ENCODE measurements around the gene PCBP1. TPM values are rescaled to one million over a fixed set of nuclear protein-coding genes. Genes with fewer than 3 reads are reported as not detected.

PCBP1 gene
- total and polyA plus RNA-seq, 9 of the 15 experiments (the other 6 are each of a cell fraction or from before 2014, with no cell fraction given): 19.2 to 407 (median 78.1) TPM

- no peak for TF ChIP-seq TFE3 (CRISPR knock-in tag; IDR thresholded peaks at IDR 0.05)
- peak; percentile 31 for TF ChIP-seq SMARCB1 (IDR thresholded peaks at IDR 0.05; ENCODE audit: insufficient read length, low read depth)
- TF ChIP-seq ZNF408 (CRISPR knock-in tag; IDR thresholded peaks at IDR 0.05; ENCODE audit: low read depth): no peak
- no peak for TF ChIP-seq HLTF (IDR thresholded peaks at IDR 0.05)
- TF ChIP-seq ILF3 (IDR thresholded peaks at IDR 0.05; ENCODE audit: borderline replicate concordance): no peak
- TF ChIP-seq E2F3 (CRISPR knock-in tag; IDR thresholded peaks at IDR 0.05): no peak
- no peak for TF ChIP-seq ZNF347 (CRISPR knock-in tag; IDR thresholded peaks at IDR 0.05; ENCODE audit: low read depth)
- no peak for TF ChIP-seq U2AF2 (optimal IDR thresholded peaks at IDR 0.05; ENCODE audit: low read depth, low read length)
- peak in 1 of 2 experiments; percentile 43; a peak in 1 of 4 replicates for TF ChIP-seq HDAC1 (IDR thresholded peaks at IDR 0.05)
- no peak for TF ChIP-seq HNRNPLL (IDR thresholded peaks at IDR 0.05; ENCODE audit: low read depth, low read length, poor library complexity, severe bottlenecking)
- no peak for TF ChIP-seq WHSC1 (IDR thresholded peaks at IDR 0.05; ENCODE audit: low read length)
- TF ChIP-seq TBP (optimal IDR thresholded peaks at IDR 0.05; ENCODE audit: low read depth, low read length): peak; percentile 46
- TF ChIP-seq CREB3L1 (IDR thresholded peaks at IDR 0.05; ENCODE audit: borderline replicate concordance, low read depth): no peak
- TF ChIP-seq PPARD (CRISPR knock-in tag; IDR thresholded peaks at IDR 0.05): no peak
- TF ChIP-seq NCOA4 (IDR thresholded peaks at IDR 0.05; ENCODE audit: partially characterized antibody): no peak
- TF ChIP-seq MEF2D (tag; conservative IDR thresholded peaks at IDR 0.05; ENCODE audit: low read depth): no peak; the same call in 1 of the 2 replicates
- TF ChIP-seq FOXK1 (CRISPR knock-in tag; IDR thresholded peaks at IDR 0.05; ENCODE audit: borderline replicate concordance): no peak
- no peak for TF ChIP-seq ELK1 (CRISPR knock-in tag; IDR thresholded peaks at IDR 0.05)
- TF ChIP-seq STAT6 (CRISPR knock-in tag; IDR thresholded peaks at IDR 0.05): no peak
- TF ChIP-seq RB1 (IDR thresholded peaks at IDR 0.05; ENCODE audit: low read depth): no peak
Observed at GRCh38 chr2:70132244-70133126, 45.2 kb downstream of the PCBP1 start (continued).

All from K562 (cell line).